Melanocyte of skin (primary cell): Measurements from ENCODE around the gene ZNF207. TPM values are rescaled to one million over a fixed set of nuclear protein-coding genes. Genes with fewer than 3 reads are reported as not detected.

Experiments
- small RNA-seq, 2 donors: library from RNA; depleted of rRNA; stranded (forward); fragments of <200 nt; gene quantifications; one replicate each; pipeline ENCODE3, GENCODE V24; 2012
- total RNA-seq, 2 donors: library from RNA; depleted of rRNA; stranded (reverse); fragments of >200 nt; gene quantifications; 2 replicates each; pipeline ENCODE4 v1.2.3, GENCODE V29; 2012

Gene ZNF207
- total RNA-seq, result 100 to 1,000 TPM; 103 to 149 TPM

DNA sequence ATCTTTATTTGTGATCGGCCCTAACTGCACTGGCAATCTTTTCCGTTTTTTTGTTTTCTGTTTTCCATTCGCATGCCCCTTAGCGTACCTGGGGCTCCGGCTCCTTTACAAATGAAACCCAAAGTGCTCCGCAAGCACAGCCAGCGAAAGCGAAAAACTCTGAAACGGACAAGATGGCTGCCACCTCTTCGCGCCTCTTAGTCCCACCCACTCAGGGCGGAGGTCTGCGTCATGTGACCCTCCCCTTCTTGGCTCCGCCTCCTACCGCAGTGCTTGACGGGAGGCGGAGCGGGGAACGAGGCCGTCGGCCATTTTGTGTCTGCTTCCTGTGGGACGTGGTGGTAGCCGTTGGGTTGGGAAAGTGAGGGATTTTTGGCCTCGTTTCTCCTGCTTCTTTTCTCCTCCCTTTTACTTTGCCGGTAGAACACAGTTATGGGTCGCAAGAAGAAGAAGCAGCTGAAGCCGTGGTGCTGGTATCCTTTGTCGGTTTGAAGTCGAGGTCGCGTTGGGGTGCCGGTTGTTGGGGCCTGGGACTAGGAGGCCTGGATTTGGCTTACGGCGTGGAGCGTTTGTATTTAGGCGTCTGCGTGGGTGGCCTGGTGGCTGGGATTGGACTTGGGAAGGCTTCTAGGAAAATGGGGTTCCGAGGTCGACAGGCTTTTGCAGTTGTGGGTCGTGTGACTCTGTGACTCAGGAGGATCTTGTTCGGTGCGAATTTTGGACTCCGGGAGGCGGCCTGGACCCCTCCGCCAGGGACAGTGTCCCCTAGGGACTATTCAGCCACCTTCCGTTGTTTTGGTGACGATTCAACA is at the start of gene ZNF207:
Gene ZNF207, plus strand, starts transcription at position 304 of the 812 bp plus-strand sequence. Its CDS starts 129 bp downstream, at position 433.

GRCh38 chr17:32341857-32342602 is 7.9 kb upstream of the ZNF207 start, which contains the start of gene C17orf75:
C17orf75 (minus strand) TSS chr17:32342173; CDS start chr17:32342139, 34 bp downstream.

Small RNA genes within 50 kb of the gene (small RNA-seq; reads per million reads assigned to genes)
- gene AC005899.6, result 0 to 0.04 reads per million in 2 donors

Other genes starting within 250 kb of the ZNF207 start
- gene RHOT1, start 207.7 kb upstream of the ZNF207 start, total RNA-seq, result 10 to 100 TPM; 38.9 to 54.6 TPM
- under 1 TPM; 0.33 to 0.34 TPM for gene RHBDL3, start 84.3 kb upstream of the ZNF207 start, total RNA-seq
- 10 to 100 TPM; 11.7 to 13.4 TPM for gene C17orf75, start 8.0 kb upstream of the ZNF207 start, total RNA-seq
- gene PSMD11, start 94.4 kb downstream of the ZNF207 start, total RNA-seq, result 100 to 1,000 TPM in 1 of 2 donors, 10 to 100 TPM in 1; 95.0 to 147 TPM
- 10 to 100 TPM in 1 of 2 donors, 1 to 10 TPM in 1; 5.2 to 16.0 TPM for gene CDK5R1, start 136.8 kb downstream of the ZNF207 start, total RNA-seq